GM19238 (cell line): ENCODE measurements around the gene FRMPD1.

ENCODE experiments used
- DNase-seq: peaks from one replicate; pipeline ENCODE4 v3.0.0; 2011; ENCODE audit warnings: low spot score; ENCODE audit not compliant: insufficient read length

Gene FRMPD1

DNA sequence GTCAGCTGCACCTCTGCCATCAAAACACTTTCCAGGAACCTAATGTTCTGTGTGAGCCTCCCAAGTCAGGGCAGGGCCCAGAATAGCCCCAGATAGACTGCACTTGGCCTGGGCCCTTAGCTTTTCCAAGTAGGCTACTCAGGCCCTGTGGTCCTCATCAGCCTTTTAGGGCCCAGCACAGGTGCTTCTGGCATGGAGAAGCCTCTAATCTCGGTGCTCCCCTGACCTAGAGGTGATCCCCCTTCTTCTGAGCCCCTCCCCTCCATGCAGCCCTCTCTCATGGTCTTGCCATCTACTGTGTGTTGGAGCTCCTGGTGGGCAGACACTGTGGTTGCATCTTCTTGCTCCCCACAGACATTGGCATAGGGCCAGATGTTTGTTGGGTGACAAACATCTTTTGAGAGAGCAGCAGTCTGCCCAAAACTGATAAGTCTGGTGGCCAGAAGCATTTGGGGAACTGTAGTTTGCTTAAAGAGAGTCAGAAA is 28.1 kb downstream of the FRMPD1 start:
- DNase-seq: no peak

- no peak for DNase-seq
Observed at GRCh38 chr9:37679649-37680402, 29.1 kb downstream of the FRMPD1 start.

- no peak for DNase-seq
Observed at GRCh38 chr9:37682951-37683350, 32.2 kb downstream of the FRMPD1 start.

- DNase-seq: no peak
Observed at GRCh38 chr9:37683531-37684371, 33.0 kb downstream of the FRMPD1 start.

DNA sequence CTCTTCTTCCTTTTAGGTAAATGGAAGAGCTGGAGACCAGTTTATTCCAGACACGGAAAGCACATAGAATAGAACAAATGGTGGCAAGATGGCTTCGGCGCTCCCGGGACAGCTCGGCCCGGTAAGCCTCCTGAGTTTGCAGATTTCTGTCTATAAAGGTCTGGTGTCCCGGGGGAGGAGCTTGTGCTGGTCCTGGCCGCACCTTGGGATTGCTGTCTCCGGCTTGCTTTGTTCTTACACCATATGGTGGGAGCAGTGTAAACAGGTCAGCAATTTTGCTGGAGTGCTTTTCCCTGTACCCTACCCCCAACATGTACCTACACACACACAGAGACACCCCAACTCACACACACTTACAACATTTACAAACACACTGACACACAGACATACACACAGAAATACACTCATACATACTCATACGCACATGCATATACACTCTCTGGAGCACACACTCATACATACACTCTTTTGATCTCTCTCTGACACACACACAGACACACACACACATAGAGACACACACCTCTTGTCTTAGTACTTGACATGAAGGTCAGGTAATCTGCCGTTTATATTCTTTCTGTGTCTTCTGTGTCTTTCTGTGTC is 42.0 kb downstream of the FRMPD1 start:
- no peak for DNase-seq

GRCh38 chr9:37693260-37693659 is 42.5 kb downstream of the FRMPD1 start:
- no peak for DNase-seq

GRCh38 chr9:37694355-37694754 is 43.6 kb downstream of the FRMPD1 start:
- DNase-seq: no peak

- DNase-seq: no peak
Observed at GRCh38 chr9:37696528-37696927, 45.8 kb downstream of the FRMPD1 start.

DNA sequence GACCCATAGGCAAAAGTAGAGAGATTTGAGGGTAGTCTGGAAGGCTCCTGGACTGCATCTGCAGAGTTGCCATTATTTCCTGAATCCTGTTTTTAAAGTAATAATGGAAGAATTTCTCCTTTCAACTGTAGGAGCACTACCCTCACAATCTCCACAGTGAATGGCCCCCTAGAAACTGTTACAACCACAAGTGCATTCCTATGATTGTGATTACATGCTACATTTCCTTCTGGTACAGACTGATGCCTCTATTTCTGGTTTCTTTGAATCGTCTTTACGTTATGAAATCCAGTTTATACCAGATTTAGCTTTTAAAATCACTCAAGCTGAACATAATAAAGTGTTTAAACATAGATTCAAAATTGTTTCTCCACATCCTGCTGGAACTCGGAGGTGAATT is 49.4 kb downstream of the FRMPD1 start:
- DNase-seq: no peak

- DNase-seq: no peak
Observed at GRCh38 chr9:37700900-37701299, 50.1 kb downstream of the FRMPD1 start.

GRCh38 chr9:37705787-37706186 is 55.0 kb downstream of the FRMPD1 start:
- no peak for DNase-seq

DNA sequence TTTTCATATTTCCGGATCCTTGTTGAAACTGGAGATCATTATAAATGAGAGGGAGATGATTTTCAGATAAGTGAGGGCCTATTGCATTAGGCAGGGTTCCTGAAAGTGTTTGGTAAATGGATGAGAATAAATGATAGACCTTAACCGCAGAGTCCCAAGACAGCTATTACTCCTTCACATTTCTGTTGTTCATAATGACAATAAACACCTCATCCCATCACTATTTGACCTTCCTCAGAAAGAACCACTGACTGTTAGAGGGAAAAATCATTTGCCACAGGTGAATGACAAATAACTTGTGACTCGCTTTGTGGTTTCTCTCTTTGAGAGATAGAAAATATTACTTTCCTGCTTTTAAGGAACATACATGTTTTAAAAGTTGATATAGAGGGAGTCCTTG is 55.5 kb downstream of the FRMPD1 start:
- DNase-seq: no peak

- no peak for DNase-seq
Observed at GRCh38 chr9:37707748-37708147, 57.0 kb downstream of the FRMPD1 start.

DNA sequence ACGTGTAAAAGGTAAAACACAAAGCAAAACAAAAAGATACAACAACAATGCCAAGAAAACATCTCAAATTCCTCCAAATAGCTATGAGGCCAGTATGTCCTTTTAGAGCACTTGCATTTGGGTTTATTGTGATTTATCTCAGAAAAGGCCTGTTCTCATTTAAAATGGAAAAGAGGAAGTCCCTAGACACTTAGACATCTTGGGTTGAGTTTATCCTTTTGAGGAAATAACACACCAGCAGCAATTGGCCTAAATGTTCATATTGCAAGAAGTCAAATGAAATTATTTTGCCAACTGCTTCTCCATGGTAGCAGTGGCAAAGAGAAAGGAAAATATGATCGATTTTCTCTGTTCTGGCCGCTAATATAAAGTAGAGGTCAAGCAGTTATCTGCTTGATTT is 59.3 kb downstream of the FRMPD1 start:
- DNase-seq: no peak

- no peak for DNase-seq
Observed at GRCh38 chr9:37715260-37715659, 64.5 kb downstream of the FRMPD1 start.

DNA sequence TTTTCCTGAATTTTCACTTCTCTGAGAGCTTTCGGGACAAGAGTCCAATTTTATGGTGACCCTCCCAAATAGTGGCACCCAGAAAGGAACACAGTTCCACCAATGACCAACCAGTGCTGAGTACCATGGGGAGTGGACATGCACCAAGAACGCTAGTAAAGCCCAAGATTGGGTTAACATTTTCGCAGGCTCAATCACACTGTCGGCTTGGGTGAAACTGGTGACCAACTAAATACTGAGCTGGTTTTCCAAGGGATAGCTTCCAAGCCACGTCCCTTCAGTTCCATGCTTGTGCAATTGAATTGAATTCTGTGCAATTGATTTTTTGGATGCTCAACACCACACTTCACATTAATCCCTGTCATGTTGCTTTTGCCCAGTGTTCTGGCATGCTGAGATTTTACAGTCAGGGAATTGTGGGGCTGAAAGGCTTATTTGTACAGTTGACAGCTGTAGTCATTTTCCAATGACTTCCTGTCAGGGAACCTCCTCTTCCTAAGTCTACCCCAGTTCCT is 65.3 kb downstream of the FRMPD1 start:
- no peak for DNase-seq

DNA sequence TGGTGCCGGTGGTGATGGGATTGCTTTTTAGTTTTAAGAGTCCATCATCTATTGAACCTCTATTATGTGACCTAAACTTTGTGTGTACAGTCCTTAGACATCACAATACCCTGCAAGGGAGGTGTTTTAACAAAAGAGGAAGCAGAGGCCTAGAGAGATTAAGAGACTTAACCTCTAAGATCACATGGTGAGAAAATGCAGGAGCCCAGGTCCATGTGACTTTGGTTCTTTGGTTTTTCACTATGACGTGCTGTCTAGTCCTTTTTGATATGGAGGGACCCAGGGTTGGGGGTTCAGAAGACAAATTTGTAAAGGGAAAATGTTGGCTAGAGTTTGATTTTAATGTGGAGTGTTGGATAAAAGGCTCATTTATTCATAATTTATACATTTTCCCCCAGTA is 68.8 kb downstream of the FRMPD1 start:
- DNase-seq: no peak

DNA sequence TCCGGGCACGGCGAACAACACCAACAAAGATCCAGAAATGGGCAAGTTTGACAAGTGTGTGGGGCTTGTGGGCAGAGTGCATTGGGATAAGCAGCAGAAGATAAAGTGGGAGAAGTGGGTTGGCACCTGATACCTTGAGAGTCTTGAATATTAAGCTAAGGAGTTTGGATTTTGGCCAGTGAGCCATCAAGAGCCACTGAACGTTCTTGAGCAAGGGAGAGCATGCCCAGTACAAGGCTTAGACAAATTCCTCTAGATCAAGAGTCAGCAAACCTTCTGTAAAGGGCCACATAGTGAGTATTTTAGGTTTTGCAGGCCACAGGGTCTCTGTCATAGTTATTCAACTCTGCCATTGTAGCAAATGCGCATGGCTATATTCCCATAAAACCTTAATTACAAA is 76.3 kb downstream of the FRMPD1 start:
- no peak for DNase-seq

GRCh38 chr9:37729499-37729898 is 78.7 kb downstream of the FRMPD1 start:
- no peak for DNase-seq

DNA sequence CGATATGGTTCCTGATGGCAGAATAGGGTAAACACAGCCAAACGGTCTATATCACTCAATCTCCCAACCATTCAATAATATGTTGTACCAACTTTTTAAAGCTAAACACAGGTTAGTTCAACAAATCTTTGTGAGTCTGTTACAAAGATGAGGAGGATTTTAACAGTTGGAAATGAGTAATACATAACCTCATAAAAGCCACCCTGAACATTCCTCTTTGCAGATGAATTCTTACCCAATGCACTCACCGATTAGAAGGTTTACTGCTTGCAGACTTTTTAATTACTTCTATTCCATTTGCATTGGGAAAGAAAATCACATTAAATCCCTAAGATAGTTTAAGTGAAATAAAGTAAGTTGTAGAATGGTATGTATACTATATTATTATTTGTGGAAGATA is 79.5 kb downstream of the FRMPD1 start:
- no peak for DNase-seq

- DNase-seq: no peak
Observed at GRCh38 chr9:37730839-37731238, 80.1 kb downstream of the FRMPD1 start.
